HEK293 (cell line): ENCODE data around the gene OGFOD2.
A peak's percentile ranks its signal among the peaks of the same experiment; 100 is the strongest.

ENCODE experiments used
- CTCF ChIA-PET: fragments of 350-600 bp; formaldehyde crosslinking; extraction: SDS; loops from one replicate; lab custom pipeline; 2021; ENCODE audit warnings: antibody characterized with exemption; lab: Yijun Ruan, JAX
- POLR2A ChIA-PET: fragments of 300-600 bp; formaldehyde crosslinking; extraction: SDS; loops from one replicate; lab custom pipeline; 2020; ENCODE audit warnings: antibody characterized with exemption, inconsistent platforms; lab: Yijun Ruan, JAX
- H3K27ac ChIP-seq: fragments of 200-500 bp; sonication (Bioruptor generic); 2 replicates; pipeline ENCODE4 v1.5.1; 2014; ENCODE audit warnings: low read depth, low read length, control low read depth, inconsistent platforms; ENCODE audit errors: extremely low read depth
- H3K36me3 ChIP-seq, 2 experiments: fragments of 200-500 bp in 1 of 2; sonication (Bioruptor generic) in 1 of 2; 1 replicate in 1 of 2; 2 replicates in 1 of 2; pipeline ENCODE4 v1.5.1; 2014 to 2017; ENCODE audit warnings: inconsistent platforms in 2 of 2, low read length in 2 of 2; ENCODE audit not compliant: control insufficient read depth in 2 of 2, insufficient read depth in 1 of 2
- H3K4me1 ChIP-seq: fragments of 200-500 bp; sonication (Bioruptor generic); 2 replicates; pipeline ENCODE4 v1.5.1; 2014; ENCODE audit warnings: mild to moderate bottlenecking, low read length, inconsistent platforms; ENCODE audit not compliant: control insufficient read depth, insufficient read depth
- H3K4me3 ChIP-seq: 2 replicates; pipeline ENCODE4 v1.5.1; 2011; ENCODE audit warnings: low read depth, mild to moderate bottlenecking, control low read depth, low read length, moderate library complexity
- H3K9me3 ChIP-seq: fragments of 200-500 bp; sonication (Bioruptor generic); 2 replicates; pipeline ENCODE4 v1.5.1; 2014; ENCODE audit warnings: low read depth, low read length, inconsistent platforms; ENCODE audit not compliant: control insufficient read depth, insufficient read depth
- GLIS2 ChIP-seq: fragments of 450-650 bp; formaldehyde crosslinking; IDR thresholded peaks from 2 replicates; pipeline ENCODE4 v1.5.1; 2016; ENCODE audit warnings: missing biosample characterization, missing genetic modification characterization
- KLF8 ChIP-seq: fragments of 450-650 bp; formaldehyde crosslinking; IDR thresholded peaks from 2 replicates; pipeline ENCODE4 v1.5.1; 2016; ENCODE audit warnings: missing biosample characterization, missing genetic modification characterization
- KLF9 ChIP-seq: fragments of 450-650 bp; formaldehyde crosslinking; IDR thresholded peaks from 2 replicates; pipeline ENCODE4 v1.5.1; 2016; ENCODE audit warnings: missing biosample characterization, missing genetic modification characterization, low read depth
- MZF1 ChIP-seq: fragments of 450-650 bp; formaldehyde crosslinking; IDR thresholded peaks from 2 replicates; pipeline ENCODE4 v1.5.1; 2017; ENCODE audit warnings: missing biosample characterization, missing genetic modification characterization, borderline replicate concordance
- ZBTB8A ChIP-seq: fragments of 450-650 bp; formaldehyde crosslinking; IDR thresholded peaks from 2 replicates; pipeline ENCODE4 v1.5.1; 2016; ENCODE audit warnings: missing biosample characterization, missing genetic modification characterization
- ZFHX2 ChIP-seq: fragments of 450-650 bp; formaldehyde crosslinking; conservative IDR thresholded peaks from 2 replicates; pipeline ENCODE4 v1.5.1; 2016; ENCODE audit warnings: missing biosample characterization, missing genetic modification characterization
- ZFP3 ChIP-seq: fragments of 450-650 bp; formaldehyde crosslinking; IDR thresholded peaks from 2 replicates; pipeline ENCODE4 v1.5.1; 2016; ENCODE audit warnings: low read depth, missing biosample characterization, missing genetic modification characterization
- ZNF114 ChIP-seq: fragments of 450-650 bp; formaldehyde crosslinking; IDR thresholded peaks from 2 replicates; pipeline ENCODE4 v1.5.0; 2017; ENCODE audit warnings: missing biosample characterization, missing genetic modification characterization
- ZNF138 ChIP-seq: fragments of 450-650 bp; formaldehyde crosslinking; IDR thresholded peaks from 2 replicates; pipeline ENCODE4 v1.5.1; 2016; ENCODE audit warnings: missing biosample characterization, missing genetic modification characterization, borderline replicate concordance
- ZNF16 ChIP-seq: fragments of 450-650 bp; formaldehyde crosslinking; IDR thresholded peaks from 2 replicates; pipeline ENCODE4 v1.5.1; 2016; ENCODE audit warnings: low read depth, missing biosample characterization, missing genetic modification characterization
- ZNF18 ChIP-seq: fragments of 450-650 bp; formaldehyde crosslinking; IDR thresholded peaks from 2 replicates; pipeline ENCODE4 v1.5.1; 2016; ENCODE audit warnings: missing biosample characterization, missing genetic modification characterization
- ZNF335 ChIP-seq: fragments of 450-650 bp; formaldehyde crosslinking; conservative IDR thresholded peaks from 2 replicates; pipeline ENCODE4 v1.5.1; 2016; ENCODE audit warnings: missing biosample characterization, missing genetic modification characterization
- ZNF366 ChIP-seq: fragments of 450-650 bp; formaldehyde crosslinking; conservative IDR thresholded peaks from 2 replicates; pipeline ENCODE4 v1.5.1; 2016; ENCODE audit warnings: missing biosample characterization, missing genetic modification characterization
- ZNF501 ChIP-seq: fragments of 450-650 bp; formaldehyde crosslinking; IDR thresholded peaks from 2 replicates; pipeline ENCODE4 v1.5.1; 2016; ENCODE audit warnings: missing biosample characterization, missing genetic modification characterization
- ZNF544 ChIP-seq: fragments of 450-650 bp; formaldehyde crosslinking; IDR thresholded peaks from 2 replicates; pipeline ENCODE4 v1.5.0; 2017; ENCODE audit warnings: missing biosample characterization, missing genetic modification characterization
- ZNF571 ChIP-seq: fragments of 450-650 bp; formaldehyde crosslinking; IDR thresholded peaks from 2 replicates; pipeline ENCODE4 v1.5.0; 2017; ENCODE audit warnings: missing biosample characterization, missing genetic modification characterization
- ZNF837 ChIP-seq: fragments of 450-650 bp; formaldehyde crosslinking; IDR thresholded peaks from 2 replicates; pipeline ENCODE4 v1.5.1; 2016; ENCODE audit warnings: missing biosample characterization, missing genetic modification characterization
- ZSCAN16 ChIP-seq: fragments of 450-650 bp; formaldehyde crosslinking; IDR thresholded peaks from 2 replicates; pipeline ENCODE4 v1.5.1; 2016; ENCODE audit warnings: missing biosample characterization, missing genetic modification characterization
- ZSCAN23 ChIP-seq: fragments of 450-650 bp; formaldehyde crosslinking; IDR thresholded peaks from 2 replicates; pipeline ENCODE4 v1.5.1; 2016; ENCODE audit warnings: missing biosample characterization, missing genetic modification characterization
- TF ChIP-seq, protein P1 (sequence below): fragments of 450-650 bp; formaldehyde crosslinking; IDR thresholded peaks from 2 replicates; pipeline ENCODE4 v1.5.1; 2017; ENCODE audit warnings: missing biosample characterization, missing genetic modification characterization
- TF ChIP-seq, protein P2 (sequence below): fragments of 450-650 bp; IDR thresholded peaks from 2 replicates; pipeline ENCODE4 v1.5.1; 2018; ENCODE audit warnings: missing biosample characterization, missing genetic modification characterization
- TF ChIP-seq, protein P3 (sequence below): fragments of 450-650 bp; formaldehyde crosslinking; IDR thresholded peaks from 2 replicates; pipeline ENCODE4 v1.5.1; 2017; ENCODE audit warnings: missing biosample characterization, missing genetic modification characterization

Gene OGFOD2

GRCh38 chr12:122981036-122981471 lies 6.0 kb downstream of the OGFOD2 start:
- Histone ChIP-seq H3K4me1 (peaks cover 15% of the 10 kb centered on the region), H3K4me3 (peak overlapping the region; percentile 53), H3K9me3 (no peaks in the 10 kb centered on the region), H3K36me3 (peaks cover 0 to 53% of the 10 kb centered on the region in 2 experiments; a peak in 2 of 3 replicates), H3K27ac (peak overlapping the region; percentile 87)
- ChIA-PET CTCF (interaction anchor here (1.0 kb wide), 1 partner anchor 94 kb away, joined by 3 read pairs; no protein-coding TSS in a partner anchor), POLR2A (no interaction called here)
- TF ChIP-seq ZNF16 (tag by site-specific recombination) = 0 out of 2 replicates have a peak, but pooled peaks have one; percentile 20
- peak; percentile 93 for TF ChIP-seq ZNF335 (tag by site-specific recombination)
- peak; percentile 33; the same call in 1 of the 2 replicates for TF ChIP-seq ZNF501 (tag by site-specific recombination)
- TF ChIP-seq, protein P1, sequence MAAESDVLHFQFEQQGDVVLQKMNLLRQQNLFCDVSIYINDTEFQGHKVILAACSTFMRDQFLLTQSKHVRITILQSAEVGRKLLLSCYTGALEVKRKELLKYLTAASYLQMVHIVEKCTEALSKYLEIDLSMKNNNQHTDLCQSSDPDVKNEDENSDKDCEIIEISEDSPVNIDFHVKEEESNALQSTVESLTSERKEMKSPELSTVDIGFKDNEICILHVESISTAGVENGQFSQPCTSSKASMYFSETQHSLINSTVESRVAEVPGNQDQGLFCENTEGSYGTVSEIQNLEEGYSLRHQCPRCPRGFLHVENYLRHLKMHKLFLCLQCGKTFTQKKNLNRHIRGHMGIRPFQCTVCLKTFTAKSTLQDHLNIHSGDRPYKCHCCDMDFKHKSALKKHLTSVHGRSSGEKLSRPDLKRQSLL (tag by site-specific recombination) = peak; percentile 60
- TF ChIP-seq MZF1 = no peak

- H3K36me3 ChIP-seq = peaks cover 0 to 51% of the 10 kb centered on the region in 2 experiments; a peak in 2 of 3 replicates
- TF ChIP-seq ZFP3 (tag by site-specific recombination) = no peak
- TF ChIP-seq ZNF571 (tag by site-specific recombination) = no peak
- TF ChIP-seq ZNF114 (tag by site-specific recombination) = no peak
- TF ChIP-seq, protein P2, sequence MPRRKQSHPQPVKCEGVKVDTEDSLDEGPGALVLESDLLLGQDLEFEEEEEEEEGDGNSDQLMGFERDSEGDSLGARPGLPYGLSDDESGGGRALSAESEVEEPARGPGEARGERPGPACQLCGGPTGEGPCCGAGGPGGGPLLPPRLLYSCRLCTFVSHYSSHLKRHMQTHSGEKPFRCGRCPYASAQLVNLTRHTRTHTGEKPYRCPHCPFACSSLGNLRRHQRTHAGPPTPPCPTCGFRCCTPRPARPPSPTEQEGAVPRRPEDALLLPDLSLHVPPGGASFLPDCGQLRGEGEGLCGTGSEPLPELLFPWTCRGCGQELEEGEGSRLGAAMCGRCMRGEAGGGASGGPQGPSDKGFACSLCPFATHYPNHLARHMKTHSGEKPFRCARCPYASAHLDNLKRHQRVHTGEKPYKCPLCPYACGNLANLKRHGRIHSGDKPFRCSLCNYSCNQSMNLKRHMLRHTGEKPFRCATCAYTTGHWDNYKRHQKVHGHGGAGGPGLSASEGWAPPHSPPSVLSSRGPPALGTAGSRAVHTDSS (tag by site-specific recombination) = peak; percentile 93
- TF ChIP-seq ZNF18 (tag by site-specific recombination) = no peak
- TF ChIP-seq ZNF366 (tag by site-specific recombination) = 0 out of 2 replicates have a peak, but pooled peaks have one; percentile 11
- no peak for TF ChIP-seq KLF8 (tag by site-specific recombination)
- TF ChIP-seq ZSCAN23 (tag by site-specific recombination) = no peak
- peak; percentile 31 for TF ChIP-seq ZBTB8A (tag by site-specific recombination)
- TF ChIP-seq ZNF837 (tag by site-specific recombination) = no peak
- POLR2A ChIA-PET = interaction anchor here (1.0 to 1.9 kb wide), 2 partner anchors 7 to 251 kb away, joined by 3 to 8 read pairs; partner anchors contain the start of genes MPHOSPH9 and OGFOD2
- H3K4me3 ChIP-seq = peak overlapping the region; percentile 53
- no peaks in the 10 kb centered on the region for H3K9me3 ChIP-seq
- H3K27ac ChIP-seq = peak overlapping the region; percentile 87
- CTCF ChIA-PET = interaction anchor here (1.0 kb wide), 1 partner anchor 93 kb away, joined by 3 read pairs; no protein-coding TSS in a partner anchor
- H3K4me1 ChIP-seq = peaks cover 15% of the 10 kb centered on the region
Observed at GRCh38 chr12:122981587-122982476, 6.8 kb downstream of the OGFOD2 start.

- CTCF ChIA-PET = no interaction called here
Observed at GRCh38 chr12:122982477-122982815, 7.4 kb downstream of the OGFOD2 start.

More at GRCh38 chr12:122982477-122982815, 7.4 kb downstream of the OGFOD2 start:
- TF ChIP-seq KLF9 (peak; percentile 66), ZNF138 (tag by site-specific recombination) (no peak), ZNF544 (no peak), ZSCAN16 (tag by site-specific recombination) (no peak), GLIS2 (peak; percentile 32; the same call in 1 of the 2 replicates), ZFHX2 (tag by site-specific recombination) (0 out of 2 replicates have a peak, but pooled peaks have one; percentile 41)
- TF ChIP-seq, protein P3, sequence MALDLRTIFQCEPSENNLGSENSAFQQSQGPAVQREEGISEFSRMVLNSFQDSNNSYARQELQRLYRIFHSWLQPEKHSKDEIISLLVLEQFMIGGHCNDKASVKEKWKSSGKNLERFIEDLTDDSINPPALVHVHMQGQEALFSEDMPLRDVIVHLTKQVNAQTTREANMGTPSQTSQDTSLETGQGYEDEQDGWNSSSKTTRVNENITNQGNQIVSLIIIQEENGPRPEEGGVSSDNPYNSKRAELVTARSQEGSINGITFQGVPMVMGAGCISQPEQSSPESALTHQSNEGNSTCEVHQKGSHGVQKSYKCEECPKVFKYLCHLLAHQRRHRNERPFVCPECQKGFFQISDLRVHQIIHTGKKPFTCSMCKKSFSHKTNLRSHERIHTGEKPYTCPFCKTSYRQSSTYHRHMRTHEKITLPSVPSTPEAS (tag by site-specific recombination) = no peak
- peaks cover 15% of the 10 kb centered on the region for H3K4me1 ChIP-seq
- peaks cover 0 to 49% of the 10 kb centered on the region in 2 experiments; a peak in 2 of 3 replicates for H3K36me3 ChIP-seq
- peak overlapping the region; percentile 31; the same call in 1 of the 2 replicates for H3K27ac ChIP-seq
- POLR2A ChIA-PET = interaction anchor here (1.0 to 1.9 kb wide), 2 partner anchors 8 to 250 kb away, joined by 3 to 8 read pairs; partner anchors contain the start of genes MPHOSPH9 and OGFOD2
- no peak overlapping the region for H3K4me3 ChIP-seq
- H3K9me3 ChIP-seq = no peaks in the 10 kb centered on the region
